HEK293 (cell line): ENCODE data around the gene CDC73.

Experiments used
- CTCF ChIA-PET: fragments of 350-600 bp; formaldehyde crosslinking; extraction: SDS; loops from one replicate; lab custom pipeline; 2021; ENCODE audit warnings: antibody characterized with exemption; lab: Yijun Ruan, JAX
- POLR2A ChIA-PET: fragments of 300-600 bp; formaldehyde crosslinking; extraction: SDS; loops from one replicate; lab custom pipeline; 2020; ENCODE audit warnings: antibody characterized with exemption, inconsistent platforms; lab: Yijun Ruan, JAX
- H3K27ac ChIP-seq: fragments of 200-500 bp; sonication (Bioruptor generic); 2 replicates; pipeline ENCODE4 v1.5.1; 2014; ENCODE audit warnings: low read depth, low read length, control low read depth, inconsistent platforms; ENCODE audit errors: extremely low read depth
- H3K36me3 ChIP-seq, 2 experiments: fragments of 200-500 bp in 1 of 2; sonication (Bioruptor generic) in 1 of 2; 1 replicate in 1 of 2; 2 replicates in 1 of 2; pipeline ENCODE4 v1.5.1; 2014 to 2017; ENCODE audit warnings: inconsistent platforms in 2 of 2, low read length in 2 of 2; ENCODE audit not compliant: control insufficient read depth in 2 of 2, insufficient read depth in 1 of 2
- H3K4me1 ChIP-seq: fragments of 200-500 bp; sonication (Bioruptor generic); 2 replicates; pipeline ENCODE4 v1.5.1; 2014; ENCODE audit warnings: mild to moderate bottlenecking, low read length, inconsistent platforms; ENCODE audit not compliant: control insufficient read depth, insufficient read depth
- H3K4me3 ChIP-seq: 2 replicates; pipeline ENCODE4 v1.5.1; 2011; ENCODE audit warnings: low read depth, mild to moderate bottlenecking, control low read depth, low read length, moderate library complexity
- H3K9me3 ChIP-seq: fragments of 200-500 bp; sonication (Bioruptor generic); 2 replicates; pipeline ENCODE4 v1.5.1; 2014; ENCODE audit warnings: low read depth, low read length, inconsistent platforms; ENCODE audit not compliant: control insufficient read depth, insufficient read depth
- GLIS1 ChIP-seq: fragments of 450-650 bp; formaldehyde crosslinking; IDR thresholded peaks from 2 replicates; pipeline ENCODE4 v1.5.1; 2016; ENCODE audit warnings: missing biosample characterization, missing genetic modification characterization
- SCRT1 ChIP-seq: fragments of 450-650 bp; formaldehyde crosslinking; IDR thresholded peaks from 2 replicates; pipeline ENCODE4 v1.5.1; 2016; ENCODE audit warnings: missing biosample characterization, missing genetic modification characterization, borderline replicate concordance
- SCRT2 ChIP-seq: fragments of 450-650 bp; formaldehyde crosslinking; IDR thresholded peaks from 2 replicates; pipeline ENCODE4 v1.5.1; 2016; ENCODE audit warnings: missing biosample characterization, missing genetic modification characterization
- SP7 ChIP-seq: fragments of 450-650 bp; formaldehyde crosslinking; IDR thresholded peaks from 2 replicates; pipeline ENCODE4 v1.5.1; 2016; ENCODE audit warnings: missing biosample characterization, missing genetic modification characterization
- TRIM28 ChIP-seq: IDR thresholded peaks from 2 replicates; pipeline ENCODE4 v1.6.1; 2011; ENCODE audit warnings: low read length, control low read depth, borderline replicate concordance
- WT1 ChIP-seq: fragments of 450-650 bp; formaldehyde crosslinking; IDR thresholded peaks from 2 replicates; pipeline ENCODE4 v1.5.1; 2016; ENCODE audit warnings: missing biosample characterization, missing genetic modification characterization
- ZNF510 ChIP-seq: fragments of 450-650 bp; formaldehyde crosslinking; IDR thresholded peaks from 2 replicates; pipeline ENCODE4 v1.5.1; 2018; ENCODE audit warnings: mild to moderate bottlenecking, missing genetic modification characterization, missing biosample characterization; ENCODE audit not compliant: insufficient replicate concordance
- ZNF514 ChIP-seq: fragments of 450-650 bp; formaldehyde crosslinking; IDR thresholded peaks from 2 replicates; pipeline ENCODE4 v1.5.1; 2016; ENCODE audit warnings: missing biosample characterization, missing genetic modification characterization
- ZNF76 ChIP-seq: fragments of 450-650 bp; formaldehyde crosslinking; IDR thresholded peaks from 2 replicates; pipeline ENCODE4; 2016; ENCODE audit warnings: low read depth, missing biosample characterization, missing genetic modification characterization, borderline replicate concordance
- ZNF791 ChIP-seq: fragments of 450-650 bp; formaldehyde crosslinking; IDR thresholded peaks from 2 replicates; pipeline ENCODE4 v1.5.1; 2016; ENCODE audit warnings: missing biosample characterization, missing genetic modification characterization
- TF ChIP-seq, protein P1 (sequence below): fragments of 450-650 bp; formaldehyde crosslinking; IDR thresholded peaks from 2 replicates; pipeline ENCODE4 v1.5.1; 2016; ENCODE audit warnings: missing biosample characterization, missing genetic modification characterization
- TF ChIP-seq, protein P2 (sequence below): fragments of 450-650 bp; formaldehyde crosslinking; optimal IDR thresholded peaks from 2 replicates; pipeline ENCODE3; 2016; ENCODE audit warnings: missing biosample characterization, mild to moderate bottlenecking, missing genetic modification characterization
- TF ChIP-seq, protein P3 (sequence below): fragments of 450-650 bp; formaldehyde crosslinking; IDR thresholded peaks from 2 replicates; pipeline ENCODE4 v1.5.1; 2016; ENCODE audit warnings: missing biosample characterization, missing genetic modification characterization, low read depth
- TF ChIP-seq, protein P4 (sequence below): fragments of 450-650 bp; formaldehyde crosslinking; IDR thresholded peaks from 2 replicates; pipeline ENCODE4 v1.5.1; 2017; ENCODE audit warnings: missing biosample characterization, missing genetic modification characterization

The CDC73 gene

DNA sequence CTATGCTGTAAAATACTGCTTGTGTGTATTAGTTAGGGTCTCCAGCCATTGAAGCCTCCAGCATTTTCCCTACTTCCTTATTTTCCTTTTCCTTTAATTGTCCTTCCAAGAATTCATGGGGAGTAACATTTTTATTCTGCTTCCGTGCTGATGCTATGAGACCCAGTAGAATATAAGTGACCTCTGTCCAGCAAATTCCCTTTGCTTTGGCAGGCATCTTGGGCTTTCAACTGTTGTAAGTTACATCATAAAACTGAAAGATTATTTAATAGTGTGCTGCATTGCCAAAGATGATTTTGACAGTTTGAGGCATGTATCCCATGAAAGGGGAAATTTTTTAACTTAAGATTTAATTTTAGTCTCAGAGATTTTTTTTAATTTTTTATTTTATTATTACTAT is 112.7 kb downstream of the CDC73 start:
- TF ChIP-seq, protein P1, sequence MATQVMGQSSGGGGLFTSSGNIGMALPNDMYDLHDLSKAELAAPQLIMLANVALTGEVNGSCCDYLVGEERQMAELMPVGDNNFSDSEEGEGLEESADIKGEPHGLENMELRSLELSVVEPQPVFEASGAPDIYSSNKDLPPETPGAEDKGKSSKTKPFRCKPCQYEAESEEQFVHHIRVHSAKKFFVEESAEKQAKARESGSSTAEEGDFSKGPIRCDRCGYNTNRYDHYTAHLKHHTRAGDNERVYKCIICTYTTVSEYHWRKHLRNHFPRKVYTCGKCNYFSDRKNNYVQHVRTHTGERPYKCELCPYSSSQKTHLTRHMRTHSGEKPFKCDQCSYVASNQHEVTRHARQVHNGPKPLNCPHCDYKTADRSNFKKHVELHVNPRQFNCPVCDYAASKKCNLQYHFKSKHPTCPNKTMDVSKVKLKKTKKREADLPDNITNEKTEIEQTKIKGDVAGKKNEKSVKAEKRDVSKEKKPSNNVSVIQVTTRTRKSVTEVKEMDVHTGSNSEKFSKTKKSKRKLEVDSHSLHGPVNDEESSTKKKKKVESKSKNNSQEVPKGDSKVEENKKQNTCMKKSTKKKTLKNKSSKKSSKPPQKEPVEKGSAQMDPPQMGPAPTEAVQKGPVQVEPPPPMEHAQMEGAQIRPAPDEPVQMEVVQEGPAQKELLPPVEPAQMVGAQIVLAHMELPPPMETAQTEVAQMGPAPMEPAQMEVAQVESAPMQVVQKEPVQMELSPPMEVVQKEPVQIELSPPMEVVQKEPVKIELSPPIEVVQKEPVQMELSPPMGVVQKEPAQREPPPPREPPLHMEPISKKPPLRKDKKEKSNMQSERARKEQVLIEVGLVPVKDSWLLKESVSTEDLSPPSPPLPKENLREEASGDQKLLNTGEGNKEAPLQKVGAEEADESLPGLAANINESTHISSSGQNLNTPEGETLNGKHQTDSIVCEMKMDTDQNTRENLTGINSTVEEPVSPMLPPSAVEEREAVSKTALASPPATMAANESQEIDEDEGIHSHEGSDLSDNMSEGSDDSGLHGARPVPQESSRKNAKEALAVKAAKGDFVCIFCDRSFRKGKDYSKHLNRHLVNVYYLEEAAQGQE (tag by site-specific recombination) = peak; percentile 25; the same call in 1 of the 2 replicates
- TF ChIP-seq, protein P2, sequence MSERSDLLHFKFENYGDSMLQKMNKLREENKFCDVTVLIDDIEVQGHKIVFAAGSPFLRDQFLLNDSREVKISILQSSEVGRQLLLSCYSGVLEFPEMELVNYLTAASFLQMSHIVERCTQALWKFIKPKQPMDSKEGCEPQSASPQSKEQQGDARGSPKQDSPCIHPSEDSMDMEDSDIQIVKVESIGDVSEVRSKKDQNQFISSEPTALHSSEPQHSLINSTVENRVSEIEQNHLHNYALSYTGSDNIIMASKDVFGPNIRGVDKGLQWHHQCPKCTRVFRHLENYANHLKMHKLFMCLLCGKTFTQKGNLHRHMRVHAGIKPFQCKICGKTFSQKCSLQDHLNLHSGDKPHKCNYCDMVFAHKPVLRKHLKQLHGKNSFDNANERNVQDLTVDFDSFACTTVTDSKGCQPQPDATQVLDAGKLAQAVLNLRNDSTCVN (tag by site-specific recombination) = no peak
- TF ChIP-seq ZNF76 (tag by site-specific recombination) (no peak), ZNF791 (no peak)
- Histone ChIP-seq H3K27ac (no peak overlapping the region), H3K4me1 (0 out of 2 replicates have a peak, but pooled peaks cover 3% of the 10 kb centered on the region), H3K36me3 (peaks cover 0 to 3% of the 10 kb centered on the region in 2 experiments; a peak in 1 of 3 replicates), H3K9me3 (no peaks in the 10 kb centered on the region), H3K4me3 (no peak overlapping the region)
- ChIA-PET CTCF (interaction anchor here (0.6 kb wide), 1 partner anchor 164 kb away, joined by 4 read pairs; no protein-coding TSS in a partner anchor), POLR2A (no interaction called here)

DNA sequence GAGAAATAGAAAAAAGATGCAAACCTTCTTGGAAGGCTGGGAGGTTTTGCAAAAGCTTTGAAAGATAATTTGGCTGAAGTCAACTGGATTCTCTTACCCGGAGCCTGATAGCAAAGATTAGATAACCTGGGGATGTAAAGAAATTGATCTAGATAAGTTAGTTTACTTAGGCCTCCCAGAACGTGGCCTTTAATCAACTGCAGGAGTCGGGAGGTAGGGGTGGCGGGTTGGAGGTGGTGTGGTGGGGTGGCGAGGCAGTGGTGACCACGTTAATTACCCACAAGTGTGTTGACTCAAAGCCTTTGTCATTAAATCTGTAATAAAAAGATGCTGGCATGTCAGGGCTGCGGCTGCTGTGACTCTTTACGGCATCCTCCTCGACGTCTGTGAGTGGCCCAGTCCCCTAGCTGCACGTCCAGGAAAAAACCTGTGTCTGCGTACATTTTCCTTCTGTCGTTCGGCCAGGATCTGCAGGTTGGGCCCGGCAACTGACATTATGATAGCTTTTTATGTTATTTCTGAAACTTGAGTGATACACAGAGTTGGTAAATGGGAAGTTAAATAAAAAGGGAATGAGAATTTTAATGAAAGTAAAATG is 115.6 kb downstream of the CDC73 start:
- POLR2A ChIA-PET = no interaction called here
- Histone ChIP-seq H3K36me3 (no peaks in the 10 kb centered on the region; a peak in 1 of 3 replicates), H3K4me1 (0 out of 2 replicates have a peak, but pooled peaks cover 3% of the 10 kb centered on the region)

DNA sequence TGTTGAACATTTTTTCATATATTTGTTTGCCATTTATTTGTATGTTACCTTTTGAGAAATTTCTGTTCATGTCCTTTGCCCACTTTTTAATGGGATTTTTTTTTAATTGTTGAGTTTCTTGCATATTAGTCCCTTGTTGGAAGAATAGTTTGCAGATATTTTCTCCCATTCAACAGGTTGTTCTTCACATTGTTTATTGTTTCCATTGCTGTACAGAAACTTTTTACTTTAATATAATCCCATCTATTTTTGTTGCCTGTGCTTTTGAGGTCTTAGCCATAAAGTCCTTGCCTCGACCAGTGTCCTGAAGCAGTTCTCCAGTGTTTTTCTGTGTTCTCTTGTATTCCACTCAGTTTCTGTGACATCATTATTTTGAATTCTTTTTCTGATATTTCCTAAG is 118.8 kb downstream of the CDC73 start:
- Histone ChIP-seq H3K9me3 (no peaks in the 10 kb centered on the region), H3K4me3 (no peak overlapping the region), H3K27ac (no peak overlapping the region), H3K36me3 (no peaks in the 10 kb centered on the region; a peak in 1 of 3 replicates), H3K4me1 (0 out of 2 replicates have a peak, but pooled peaks cover 3% of the 10 kb centered on the region)
- ChIA-PET CTCF (no interaction called here), POLR2A (no interaction called here)
- TF ChIP-seq SCRT2 (peak; percentile 76), ZNF510 (tag by site-specific recombination) (no peak), SCRT1 (tag by site-specific recombination) (peak; percentile 58; the same call in 1 of the 2 replicates)
- TF ChIP-seq, protein P3, sequence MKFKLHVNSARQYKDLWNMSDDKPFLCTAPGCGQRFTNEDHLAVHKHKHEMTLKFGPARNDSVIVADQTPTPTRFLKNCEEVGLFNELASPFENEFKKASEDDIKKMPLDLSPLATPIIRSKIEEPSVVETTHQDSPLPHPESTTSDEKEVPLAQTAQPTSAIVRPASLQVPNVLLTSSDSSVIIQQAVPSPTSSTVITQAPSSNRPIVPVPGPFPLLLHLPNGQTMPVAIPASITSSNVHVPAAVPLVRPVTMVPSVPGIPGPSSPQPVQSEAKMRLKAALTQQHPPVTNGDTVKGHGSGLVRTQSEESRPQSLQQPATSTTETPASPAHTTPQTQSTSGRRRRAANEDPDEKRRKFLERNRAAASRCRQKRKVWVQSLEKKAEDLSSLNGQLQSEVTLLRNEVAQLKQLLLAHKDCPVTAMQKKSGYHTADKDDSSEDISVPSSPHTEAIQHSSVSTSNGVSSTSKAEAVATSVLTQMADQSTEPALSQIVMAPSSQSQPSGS (tag by site-specific recombination) = 0 out of 2 replicates have a peak, but pooled peaks have one; percentile 26
- TF ChIP-seq, protein P4, sequence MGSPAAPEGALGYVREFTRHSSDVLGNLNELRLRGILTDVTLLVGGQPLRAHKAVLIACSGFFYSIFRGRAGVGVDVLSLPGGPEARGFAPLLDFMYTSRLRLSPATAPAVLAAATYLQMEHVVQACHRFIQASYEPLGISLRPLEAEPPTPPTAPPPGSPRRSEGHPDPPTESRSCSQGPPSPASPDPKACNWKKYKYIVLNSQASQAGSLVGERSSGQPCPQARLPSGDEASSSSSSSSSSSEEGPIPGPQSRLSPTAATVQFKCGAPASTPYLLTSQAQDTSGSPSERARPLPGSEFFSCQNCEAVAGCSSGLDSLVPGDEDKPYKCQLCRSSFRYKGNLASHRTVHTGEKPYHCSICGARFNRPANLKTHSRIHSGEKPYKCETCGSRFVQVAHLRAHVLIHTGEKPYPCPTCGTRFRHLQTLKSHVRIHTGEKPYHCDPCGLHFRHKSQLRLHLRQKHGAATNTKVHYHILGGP = no peak

More for the DNA sequence above, 115.6 kb downstream of the CDC73 start:
- CTCF ChIA-PET = no interaction called here
- Histone ChIP-seq H3K27ac (no peak overlapping the region), H3K9me3 (no peaks in the 10 kb centered on the region), H3K4me3 (no peak overlapping the region)
- TF ChIP-seq TRIM28 (0 out of 2 replicates have a peak, but pooled peaks have one; percentile 24), GLIS1 (tag by site-specific recombination) (peak; percentile 34; the same call in 1 of the 2 replicates), WT1 (tag by site-specific recombination) (peak; percentile 88), ZNF514 (tag by site-specific recombination) (no peak), SP7 (0 out of 2 replicates have a peak, but pooled peaks have one; percentile 12)
